ENCODE results near the gene MRNIP.
"Not testable (repeated sequence)": the region's sequence is repeated elsewhere in the genome, so short reads cannot be mapped to it uniquely, and the experiment has no call there.

Gene MRNIP

DNA sequence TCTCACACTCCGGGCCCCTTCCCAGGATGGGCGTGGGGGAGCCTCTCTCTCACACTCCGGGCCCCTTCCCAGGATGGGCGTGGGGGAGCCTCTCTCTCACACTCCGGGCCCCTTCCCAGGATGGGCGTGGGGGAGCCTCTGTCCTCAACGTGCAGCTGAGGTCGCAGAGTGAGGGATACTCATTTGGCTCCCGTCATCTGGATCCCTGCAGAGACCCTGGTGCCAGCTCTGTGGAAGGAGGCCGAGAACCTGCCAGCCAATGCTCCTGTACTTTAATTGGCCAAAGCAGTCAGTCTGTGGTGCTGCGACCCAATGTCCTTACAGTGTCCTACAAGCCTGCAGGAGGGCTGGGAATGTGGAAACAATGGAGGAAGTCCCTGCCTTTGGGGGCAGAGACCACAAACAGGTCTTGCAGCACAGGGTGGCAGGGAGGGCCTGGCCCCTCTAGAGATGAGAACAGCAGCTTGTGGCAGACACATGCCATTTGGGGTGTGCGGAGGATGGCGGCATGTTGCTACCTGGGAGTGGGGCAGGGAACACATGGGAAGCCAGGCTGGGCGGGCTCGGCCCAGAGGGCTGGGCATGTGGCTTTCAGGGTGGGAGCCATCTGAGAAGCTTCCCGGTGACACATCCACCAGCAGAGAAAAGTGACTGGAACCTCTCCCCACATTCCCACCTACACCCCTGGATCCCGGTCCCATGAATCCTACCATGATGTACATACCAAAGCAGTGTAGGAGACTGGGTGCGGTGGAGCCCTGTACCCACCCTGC lies 13.6 kb upstream of the MRNIP start:
- no peak overlapping the region for H3K27ac ChIP-seq (ENCODE audit: insufficient read depth, low read length, poor library complexity, severe bottlenecking)
- H3K4me3 ChIP-seq (ENCODE audit: insufficient read depth, low read depth, low read length, poor library complexity, severe bottlenecking), result no peak overlapping the region
- no peaks in the 10 kb centered on the region for H3K4me1 ChIP-seq (ENCODE audit: control insufficient read depth, insufficient read depth, low read length, poor library complexity, severe bottlenecking)
- H3K27me3 ChIP-seq (replicated peaks; ENCODE audit: control insufficient read depth, insufficient read depth, low read length, poor library complexity, severe bottlenecking), result no peaks in the 10 kb centered on the region
- no peak for DNase-seq
- no peaks in the 10 kb centered on the region for H3K9me3 ChIP-seq (ENCODE audit: control insufficient read depth, low read length)
- peaks cover 42% of the 10 kb centered on the region for H3K36me3 ChIP-seq (ENCODE audit: control insufficient read depth, insufficient read depth, low read length)

GRCh38 chr5:179871533-179871932 lies 12.9 kb upstream of the MRNIP start:
- H3K27ac ChIP-seq (ENCODE audit: insufficient read depth, low read length, poor library complexity, severe bottlenecking); H3K4me3 ChIP-seq (ENCODE audit: insufficient read depth, low read depth, low read length, poor library complexity, severe bottlenecking); DNase-seq; H3K27me3 ChIP-seq (replicated peaks; ENCODE audit: control insufficient read depth, insufficient read depth, low read length, poor library complexity, severe bottlenecking); H3K9me3 ChIP-seq (ENCODE audit: control insufficient read depth, low read length); H3K4me1 ChIP-seq (ENCODE audit: control insufficient read depth, insufficient read depth, low read length, poor library complexity, severe bottlenecking): not testable (repeated sequence)
- peaks cover 42% of the 10 kb centered on the region for H3K36me3 ChIP-seq (ENCODE audit: control insufficient read depth, insufficient read depth, low read length)

- Histone ChIP-seq H3K4me3 (ENCODE audit: insufficient read depth, low read depth, low read length, poor library complexity, severe bottlenecking) (no peak overlapping the region), H3K4me1 (ENCODE audit: control insufficient read depth, insufficient read depth, low read length, poor library complexity, severe bottlenecking) (no peaks in the 10 kb centered on the region), H3K27ac (ENCODE audit: insufficient read depth, low read length, poor library complexity, severe bottlenecking) (no peak overlapping the region), H3K27me3 (replicated peaks; ENCODE audit: control insufficient read depth, insufficient read depth, low read length, poor library complexity, severe bottlenecking) (no peaks in the 10 kb centered on the region), H3K36me3 (ENCODE audit: control insufficient read depth, insufficient read depth, low read length) (peaks cover 36% of the 10 kb centered on the region), H3K9me3 (ENCODE audit: control insufficient read depth, low read length) (no peaks in the 10 kb centered on the region)
- no peak for DNase-seq
Observed at GRCh38 chr5:179870952-179871351, 12.3 kb upstream of the MRNIP start.

GRCh38 chr5:179870403-179870903 lies 11.8 kb upstream of the MRNIP start:
- H3K36me3 ChIP-seq (ENCODE audit: control insufficient read depth, insufficient read depth, low read length), result peaks cover 36% of the 10 kb centered on the region
- H3K9me3 ChIP-seq (ENCODE audit: control insufficient read depth, low read length), result no peaks in the 10 kb centered on the region
- H3K4me3 ChIP-seq (ENCODE audit: insufficient read depth, low read depth, low read length, poor library complexity, severe bottlenecking), result no peak overlapping the region
- H3K27ac ChIP-seq (ENCODE audit: insufficient read depth, low read length, poor library complexity, severe bottlenecking), result no peak overlapping the region
- H3K27me3 ChIP-seq (replicated peaks; ENCODE audit: control insufficient read depth, insufficient read depth, low read length, poor library complexity, severe bottlenecking), result no peaks in the 10 kb centered on the region
- no peak for DNase-seq
- H3K4me1 ChIP-seq (ENCODE audit: control insufficient read depth, insufficient read depth, low read length, poor library complexity, severe bottlenecking), result no peaks in the 10 kb centered on the region

DNA sequence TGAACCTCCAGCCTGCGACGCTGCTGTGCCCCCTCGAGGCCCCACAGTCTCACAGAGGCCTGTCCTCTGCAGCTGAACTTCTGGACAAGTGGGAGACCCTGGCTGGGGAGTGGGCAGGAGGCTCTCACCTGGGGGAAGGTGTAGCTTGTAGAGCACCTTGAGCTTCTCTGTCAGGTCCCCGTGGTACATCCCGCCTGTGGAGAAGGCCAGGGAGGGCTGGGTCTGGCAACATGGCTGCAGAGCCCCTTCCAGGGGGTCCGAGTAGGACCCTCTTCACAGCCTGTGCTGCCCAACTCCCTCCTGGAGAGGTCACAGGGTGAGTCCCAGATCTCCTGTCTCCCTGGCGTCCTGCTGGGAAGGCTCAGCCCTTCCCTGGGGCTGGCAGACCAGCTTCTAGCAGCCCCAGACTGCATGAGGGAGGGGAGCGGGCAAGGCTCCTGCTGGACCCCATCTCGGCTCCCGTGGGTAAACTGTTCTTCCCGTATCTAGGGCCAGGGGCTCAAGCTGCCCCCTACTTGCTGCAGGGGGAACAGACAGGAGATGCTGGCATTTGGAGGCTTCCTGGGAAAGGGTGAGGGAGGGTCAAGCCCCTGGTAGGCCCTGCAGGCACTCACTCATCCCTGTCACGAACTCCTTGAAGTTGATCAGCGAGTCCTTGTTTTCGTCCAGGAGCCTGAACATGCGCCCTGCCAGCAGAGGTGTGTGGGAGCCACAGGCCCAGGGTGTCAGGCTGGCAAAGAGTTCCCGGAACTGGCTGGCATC lies 11.2 kb upstream of the MRNIP start:
- Histone ChIP-seq H3K4me3 (ENCODE audit: insufficient read depth, low read depth, low read length, poor library complexity, severe bottlenecking) (no peak overlapping the region), H3K9me3 (ENCODE audit: control insufficient read depth, low read length) (no peaks in the 10 kb centered on the region), H3K27me3 (replicated peaks; ENCODE audit: control insufficient read depth, insufficient read depth, low read length, poor library complexity, severe bottlenecking) (no peaks in the 10 kb centered on the region), H3K36me3 (ENCODE audit: control insufficient read depth, insufficient read depth, low read length) (peaks cover 31% of the 10 kb centered on the region), H3K27ac (ENCODE audit: insufficient read depth, low read length, poor library complexity, severe bottlenecking) (no peak overlapping the region), H3K4me1 (ENCODE audit: control insufficient read depth, insufficient read depth, low read length, poor library complexity, severe bottlenecking) (no peaks in the 10 kb centered on the region)
- DNase-seq, result no peak

DNA sequence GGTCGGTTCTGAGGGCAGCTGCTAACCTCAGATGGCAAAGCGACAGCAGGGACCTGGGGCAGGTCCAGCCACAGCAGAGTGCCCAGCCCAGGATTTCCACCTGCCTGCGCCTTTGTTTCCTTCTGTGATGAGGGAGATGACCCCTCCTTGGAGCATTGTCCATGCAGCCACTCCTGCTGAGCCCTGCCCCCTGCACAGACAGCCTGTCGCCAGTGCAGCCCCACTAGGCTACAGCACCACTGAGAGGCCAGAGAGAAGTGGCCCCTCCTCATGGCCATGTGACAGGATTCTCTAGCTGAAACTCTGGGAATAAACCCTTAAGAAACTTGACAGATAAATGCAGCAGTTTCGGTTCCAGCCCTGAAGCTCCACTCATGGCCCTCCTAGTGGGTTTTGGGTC lies 10.5 kb upstream of the MRNIP start:
- no peaks in the 10 kb centered on the region for H3K27me3 ChIP-seq (replicated peaks; ENCODE audit: control insufficient read depth, insufficient read depth, low read length, poor library complexity, severe bottlenecking)
- H3K9me3 ChIP-seq (ENCODE audit: control insufficient read depth, low read length), result no peaks in the 10 kb centered on the region
- no peak overlapping the region for H3K27ac ChIP-seq (ENCODE audit: insufficient read depth, low read length, poor library complexity, severe bottlenecking)
- DNase-seq, result no peak
- H3K36me3 ChIP-seq (ENCODE audit: control insufficient read depth, insufficient read depth, low read length), result peaks cover 24% of the 10 kb centered on the region
- no peaks in the 10 kb centered on the region for H3K4me1 ChIP-seq (ENCODE audit: control insufficient read depth, insufficient read depth, low read length, poor library complexity, severe bottlenecking)
- H3K4me3 ChIP-seq (ENCODE audit: insufficient read depth, low read depth, low read length, poor library complexity, severe bottlenecking), result no peak overlapping the region

DNA sequence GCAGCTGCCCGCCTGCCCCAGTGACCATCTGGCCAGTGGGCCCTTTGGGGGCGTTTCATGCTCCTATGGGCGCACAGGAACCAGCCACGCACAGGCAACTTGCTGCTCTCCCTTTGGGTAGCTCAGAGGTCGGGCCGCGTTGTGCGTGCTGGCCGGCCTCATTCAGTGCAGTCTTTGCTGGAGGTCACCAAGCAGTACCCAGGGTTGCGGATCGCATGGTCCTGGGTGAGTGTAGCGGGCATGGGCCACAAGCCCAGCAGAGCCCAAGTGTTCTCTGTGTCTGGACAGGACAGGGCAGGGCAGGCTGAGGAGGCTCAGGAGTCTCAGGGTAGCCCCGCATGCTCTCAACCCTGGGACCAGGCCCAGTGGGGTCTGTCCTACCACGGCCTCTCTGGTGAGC lies 9.9 kb upstream of the MRNIP start:
- Histone ChIP-seq H3K4me1 (ENCODE audit: control insufficient read depth, insufficient read depth, low read length, poor library complexity, severe bottlenecking) (no peaks in the 10 kb centered on the region), H3K36me3 (ENCODE audit: control insufficient read depth, insufficient read depth, low read length) (peaks cover 19% of the 10 kb centered on the region), H3K27ac (ENCODE audit: insufficient read depth, low read length, poor library complexity, severe bottlenecking) (no peak overlapping the region), H3K27me3 (replicated peaks; ENCODE audit: control insufficient read depth, insufficient read depth, low read length, poor library complexity, severe bottlenecking) (no peaks in the 10 kb centered on the region), H3K4me3 (ENCODE audit: insufficient read depth, low read depth, low read length, poor library complexity, severe bottlenecking) (no peak overlapping the region), H3K9me3 (ENCODE audit: control insufficient read depth, low read length) (no peaks in the 10 kb centered on the region)
- DNase-seq, result no peak

DNA sequence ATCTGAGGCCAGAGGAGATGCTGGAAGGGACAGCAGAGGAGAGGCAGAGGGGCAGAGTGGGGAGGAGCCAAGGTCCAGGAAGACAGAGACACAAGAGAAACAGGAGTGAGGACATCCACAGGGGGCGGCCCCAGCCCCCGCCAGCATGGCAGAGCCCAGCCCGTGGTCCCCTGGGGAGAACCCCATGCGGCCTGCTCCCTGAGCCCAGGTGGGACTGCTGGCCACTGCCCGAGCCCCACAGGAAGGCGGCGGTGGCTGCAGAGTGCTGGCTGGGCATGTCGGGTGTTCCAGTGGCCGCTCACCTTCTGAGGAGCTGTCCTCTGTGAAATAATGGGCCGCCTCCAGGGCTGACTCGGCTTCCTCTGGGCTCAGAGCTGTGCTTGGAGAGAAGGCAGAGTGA lies 8.9 kb upstream of the MRNIP start:
- Histone ChIP-seq H3K4me1 (ENCODE audit: control insufficient read depth, insufficient read depth, low read length, poor library complexity, severe bottlenecking) (no peaks in the 10 kb centered on the region), H3K27me3 (replicated peaks; ENCODE audit: control insufficient read depth, insufficient read depth, low read length, poor library complexity, severe bottlenecking) (no peaks in the 10 kb centered on the region), H3K4me3 (ENCODE audit: insufficient read depth, low read depth, low read length, poor library complexity, severe bottlenecking) (no peak overlapping the region), H3K27ac (ENCODE audit: insufficient read depth, low read length, poor library complexity, severe bottlenecking) (no peak overlapping the region), H3K36me3 (ENCODE audit: control insufficient read depth, insufficient read depth, low read length) (peaks cover 12% of the 10 kb centered on the region), H3K9me3 (ENCODE audit: control insufficient read depth, low read length) (no peaks in the 10 kb centered on the region)
- DNase-seq, result no peak

- Histone ChIP-seq H3K4me1 (ENCODE audit: control insufficient read depth, insufficient read depth, low read length, poor library complexity, severe bottlenecking) (no peaks in the 10 kb centered on the region), H3K9me3 (ENCODE audit: control insufficient read depth, low read length) (no peaks in the 10 kb centered on the region), H3K4me3 (ENCODE audit: insufficient read depth, low read depth, low read length, poor library complexity, severe bottlenecking) (no peak overlapping the region), H3K36me3 (ENCODE audit: control insufficient read depth, insufficient read depth, low read length) (peaks cover 12% of the 10 kb centered on the region), H3K27ac (ENCODE audit: insufficient read depth, low read length, poor library complexity, severe bottlenecking) (no peak overlapping the region), H3K27me3 (replicated peaks; ENCODE audit: control insufficient read depth, insufficient read depth, low read length, poor library complexity, severe bottlenecking) (no peaks in the 10 kb centered on the region)
- DNase-seq, result no peak
Observed at GRCh38 chr5:179867079-179867465, 8.5 kb upstream of the MRNIP start.

Data from effector memory CD4-positive, alpha-beta T cell (primary cell).